GM18861 (cell line): ENCODE results near the gene ARHGAP15.
A peak's percentile ranks its signal among the peaks of the same experiment; 100 is the strongest.

Experiments used
- ATAC-seq: cut with Tn5 transposase; IDR thresholded peaks from one replicate; pipeline ENCODE4 v1.9.1; 2021; ENCODE audit not compliant: unreplicated experiment

Gene ARHGAP15

DNA sequence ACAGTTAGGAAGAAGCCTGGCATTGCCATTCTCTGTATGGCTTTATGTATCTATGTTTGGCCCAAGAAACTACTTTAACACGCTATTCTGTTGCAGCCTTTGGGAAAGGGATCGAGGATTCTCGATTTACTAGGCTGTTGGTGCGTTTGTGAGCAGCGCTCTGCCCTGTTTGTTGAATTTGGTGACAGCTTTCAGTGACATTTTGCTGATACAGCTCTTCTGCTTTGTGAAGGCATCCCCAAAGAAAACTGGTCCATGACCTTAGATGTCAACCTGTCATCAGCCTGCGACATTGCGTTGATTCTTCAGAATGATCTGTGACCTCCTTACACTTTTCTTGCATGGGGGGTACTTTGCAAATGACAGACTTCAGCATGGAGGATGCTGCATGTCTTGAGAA, 431.5 kb downstream of the ARHGAP15 start:
- no peak for ATAC-seq

DNA sequence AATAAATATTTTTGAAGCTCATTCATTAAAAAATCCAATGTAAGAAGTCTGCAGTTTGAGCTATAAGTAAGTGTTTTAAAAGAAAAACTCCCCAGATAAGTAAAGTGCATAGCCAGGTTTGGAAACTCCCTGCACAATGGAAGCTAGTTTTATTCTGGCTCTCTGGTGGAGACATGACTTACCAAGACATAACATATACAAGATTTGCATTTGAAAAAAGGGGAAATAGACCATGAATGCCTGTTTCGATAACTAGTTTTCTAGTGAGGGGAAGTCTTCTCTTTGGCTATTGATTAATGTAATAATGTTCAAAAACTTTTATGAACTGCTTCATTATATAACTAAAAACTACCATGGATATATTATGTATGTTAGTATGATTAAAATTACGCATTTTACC, 435.2 kb downstream of the ARHGAP15 start:
- ATAC-seq = peak; percentile 99

DNA sequence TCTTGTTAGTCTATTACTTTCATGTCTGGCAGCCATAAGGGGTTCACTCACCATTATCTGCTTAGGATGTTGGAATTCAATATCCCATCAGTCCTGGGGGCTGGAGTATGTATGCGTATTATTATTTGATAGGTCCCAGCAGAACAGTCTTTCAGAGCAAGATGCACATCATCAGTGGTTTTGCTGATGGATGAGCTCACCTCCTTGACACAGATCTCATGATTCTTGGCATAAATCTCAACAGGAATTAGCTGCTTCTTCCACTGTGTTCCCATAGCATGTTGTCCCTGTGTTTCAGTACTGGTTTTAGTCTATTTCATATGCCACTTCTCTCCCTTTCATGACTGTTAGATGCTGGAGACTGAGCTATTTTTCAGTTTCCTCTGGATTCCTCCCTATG, 442.5 kb downstream of the ARHGAP15 start:
- no peak for ATAC-seq

DNA sequence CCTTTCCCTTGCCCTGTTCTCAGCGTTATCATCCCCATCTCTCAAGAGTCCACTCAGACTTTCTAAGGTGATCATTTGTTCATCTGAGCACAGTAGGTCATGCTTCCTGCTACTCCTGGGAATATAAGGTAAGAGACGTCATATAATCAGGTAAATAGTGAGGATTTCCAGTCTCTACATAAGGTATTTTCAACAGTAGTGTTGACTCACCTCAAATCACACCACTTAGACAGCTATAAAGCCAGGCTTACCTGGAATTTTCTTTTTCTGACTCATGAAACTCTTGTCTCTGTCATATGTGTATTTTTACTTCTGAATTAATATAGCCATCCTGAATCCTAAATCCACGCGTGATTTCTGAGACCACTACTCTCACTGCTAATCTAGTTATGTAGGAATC, 443.2 kb downstream of the ARHGAP15 start:
- no peak for ATAC-seq

DNA sequence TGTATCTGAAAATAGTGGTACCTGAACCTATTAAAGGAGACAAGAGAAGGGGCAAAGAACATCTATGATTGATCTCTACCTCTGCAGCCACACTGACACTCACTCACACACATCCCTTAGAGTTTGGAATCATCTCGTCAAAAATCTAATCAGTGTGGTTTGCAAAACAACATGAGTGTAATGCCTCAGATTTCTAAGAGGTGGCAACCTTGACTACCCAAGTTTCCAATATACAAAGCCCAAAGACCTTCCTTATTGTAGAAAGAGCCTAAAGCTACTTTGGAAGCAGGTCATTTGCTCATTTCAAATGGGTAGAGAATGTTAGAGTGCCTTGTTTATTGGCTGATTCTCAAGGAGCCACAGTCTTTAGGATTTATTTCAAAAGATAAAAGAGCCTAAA, 444.9 kb downstream of the ARHGAP15 start:
- no peak for ATAC-seq

DNA sequence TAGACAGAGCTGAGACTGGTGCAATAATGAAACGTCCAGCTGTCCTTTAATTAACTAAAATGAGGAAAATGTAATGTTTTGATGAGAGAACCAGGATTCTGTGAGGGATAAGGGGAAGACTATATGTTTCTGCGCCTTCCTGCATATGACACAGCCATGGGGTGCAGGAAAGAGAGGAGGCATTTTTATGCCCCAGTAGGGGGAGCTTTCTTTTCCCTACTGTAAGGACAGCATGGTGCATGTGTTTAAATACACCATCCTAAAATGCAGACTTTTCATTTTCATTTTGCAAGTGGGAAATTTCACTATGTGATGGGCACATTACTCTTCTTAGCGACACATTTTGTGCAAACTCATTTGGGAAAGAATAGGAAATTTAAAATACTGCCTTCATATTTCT, 446.1 kb downstream of the ARHGAP15 start:
- ATAC-seq = no peak

DNA sequence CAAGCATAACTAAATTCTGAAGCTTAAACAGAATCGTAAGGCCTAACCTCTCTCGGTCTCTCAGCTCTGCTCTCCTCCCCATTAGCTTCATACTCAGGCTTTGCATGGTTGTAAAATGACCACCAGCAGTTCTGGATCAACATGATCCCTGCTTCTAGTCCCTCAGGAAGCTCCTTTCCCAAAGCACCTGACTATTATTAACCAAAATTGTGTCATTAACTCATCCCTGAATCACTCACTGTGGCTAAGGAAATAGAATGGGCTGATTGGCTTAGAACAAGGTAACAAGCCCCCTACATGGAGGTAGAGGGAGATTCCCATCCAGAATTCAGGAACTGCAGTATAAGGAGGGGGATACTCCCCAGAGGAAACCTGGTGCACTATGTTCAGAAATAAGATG, 448.3 kb downstream of the ARHGAP15 start:
- ATAC-seq = no peak

DNA sequence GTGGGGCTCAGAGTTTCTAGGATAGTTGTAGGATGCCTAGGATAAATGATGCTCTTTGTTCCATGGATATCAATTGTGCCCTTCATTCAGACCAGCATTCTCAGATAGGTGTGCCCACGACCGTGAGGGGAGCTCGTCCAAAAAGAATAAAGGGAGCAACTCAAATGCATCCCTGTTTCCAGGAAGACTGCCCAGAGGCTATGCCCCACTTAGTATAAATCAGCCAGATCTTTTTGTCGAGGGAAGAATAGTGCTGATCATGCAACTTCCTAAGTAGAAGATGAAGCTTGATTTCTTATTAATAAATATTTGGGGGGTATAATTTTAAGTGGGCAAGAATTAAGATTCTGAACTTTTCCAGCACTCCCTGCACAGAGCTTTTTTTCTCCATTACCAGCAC, 450.2 kb downstream of the ARHGAP15 start:
- no peak for ATAC-seq

DNA sequence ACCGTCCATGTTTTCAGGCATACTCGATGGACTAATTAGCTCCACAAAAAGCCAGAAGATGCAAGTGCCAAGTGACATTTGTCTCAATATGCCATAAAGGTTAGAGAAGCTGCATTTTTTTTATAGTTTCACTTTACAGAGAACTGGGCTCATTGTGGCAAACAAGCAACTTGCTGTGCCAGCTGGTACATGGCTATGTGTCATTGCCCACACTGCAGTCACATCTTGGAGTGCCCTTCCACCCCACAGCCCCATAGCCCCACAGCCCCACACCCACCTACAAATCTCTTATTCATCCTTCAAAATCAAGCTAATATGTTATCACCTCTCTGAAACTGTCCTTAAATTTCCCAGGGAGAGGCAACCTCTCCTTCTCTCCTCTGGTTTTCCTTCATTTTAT, 451.9 kb downstream of the ARHGAP15 start:
- no peak for ATAC-seq

DNA sequence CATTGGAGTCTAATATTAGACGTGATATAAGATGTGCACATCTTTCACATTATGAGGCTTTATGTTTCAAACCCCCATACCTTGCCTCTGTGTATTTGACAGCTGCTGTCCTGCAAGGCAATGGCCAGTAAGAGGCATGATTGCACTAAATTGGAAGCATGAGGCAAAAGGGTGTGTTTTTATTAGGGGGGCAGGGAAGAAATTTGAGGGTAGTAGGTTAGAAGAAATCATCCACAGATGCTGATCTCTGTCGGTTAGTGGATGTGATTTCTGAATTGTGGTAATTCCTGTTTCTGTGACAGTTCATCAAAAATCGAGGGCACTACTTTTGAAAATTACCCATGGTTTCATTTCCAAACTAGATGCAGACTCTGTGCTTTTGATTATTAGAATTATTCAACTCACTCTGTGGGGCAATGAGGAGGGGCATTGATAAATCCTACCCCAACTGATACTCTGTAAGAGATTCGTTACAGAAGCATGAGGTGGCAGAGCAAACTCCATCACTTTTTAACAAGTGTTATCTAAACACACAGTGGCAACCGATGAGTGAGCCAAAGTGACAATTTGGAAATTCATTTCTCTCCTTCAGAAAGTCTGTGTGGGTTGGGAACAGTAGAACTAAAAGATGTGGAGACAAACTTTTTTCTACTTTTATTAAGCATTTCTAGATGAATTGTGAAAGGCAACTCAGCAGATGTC, 453.0 kb downstream of the ARHGAP15 start:
- no peak for ATAC-seq

DNA sequence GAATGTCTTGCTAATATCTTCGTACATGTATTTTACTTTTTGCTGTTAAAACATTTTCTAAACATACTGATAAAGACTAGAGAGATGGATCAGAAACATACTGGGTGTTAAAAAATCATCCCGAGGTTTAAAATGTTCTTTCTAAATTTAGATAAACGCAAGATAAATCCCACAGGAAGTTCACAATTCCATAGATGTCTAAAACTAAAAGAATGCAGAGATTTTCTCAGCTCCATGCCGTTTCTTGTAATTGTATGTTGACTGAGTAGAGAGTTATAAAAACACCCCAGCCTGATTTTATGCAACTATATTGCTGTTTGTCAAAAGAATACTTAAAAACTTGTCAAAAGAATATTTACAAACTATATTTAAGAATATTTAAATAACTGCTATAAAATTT, 455.7 kb downstream of the ARHGAP15 start:
- no peak for ATAC-seq

DNA sequence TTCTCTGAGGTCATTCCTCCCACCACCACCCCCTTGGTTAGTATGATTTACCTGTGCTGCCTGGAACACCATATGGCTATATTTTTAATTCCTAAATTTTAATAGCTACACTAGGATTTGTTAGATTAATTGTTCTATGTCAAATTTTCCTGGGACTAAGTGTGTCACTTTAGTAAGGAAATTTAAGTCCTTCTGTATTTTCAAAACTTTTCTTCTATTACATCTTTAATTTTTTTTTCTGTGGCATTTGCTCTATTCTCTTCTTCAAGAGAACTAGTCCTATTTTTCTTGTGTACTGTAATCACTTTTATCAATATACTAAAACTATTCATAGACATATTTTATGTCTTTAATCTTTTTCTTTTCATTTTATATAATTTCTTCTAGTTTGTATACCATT, 456.9 kb downstream of the ARHGAP15 start:
- no peak for ATAC-seq

DNA sequence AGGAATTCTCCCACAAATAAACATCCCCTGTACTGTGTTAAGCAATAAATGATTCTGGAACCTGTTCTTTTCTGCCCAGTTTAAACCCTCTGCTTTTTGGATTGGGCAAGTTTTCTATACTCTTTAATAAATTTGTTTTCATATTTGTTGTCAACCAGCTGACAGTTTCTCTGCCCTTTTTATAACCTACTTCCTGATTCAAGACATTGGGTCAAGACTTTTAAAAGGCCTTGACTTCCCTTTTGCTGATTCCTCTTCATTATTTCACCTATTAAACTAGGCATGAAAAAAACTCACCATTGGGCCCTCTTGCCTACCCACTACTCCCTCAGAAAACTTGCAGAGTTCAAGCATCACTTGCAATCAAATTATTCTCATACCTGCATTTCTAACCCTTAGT, 459.5 kb downstream of the ARHGAP15 start:
- ATAC-seq = no peak

DNA sequence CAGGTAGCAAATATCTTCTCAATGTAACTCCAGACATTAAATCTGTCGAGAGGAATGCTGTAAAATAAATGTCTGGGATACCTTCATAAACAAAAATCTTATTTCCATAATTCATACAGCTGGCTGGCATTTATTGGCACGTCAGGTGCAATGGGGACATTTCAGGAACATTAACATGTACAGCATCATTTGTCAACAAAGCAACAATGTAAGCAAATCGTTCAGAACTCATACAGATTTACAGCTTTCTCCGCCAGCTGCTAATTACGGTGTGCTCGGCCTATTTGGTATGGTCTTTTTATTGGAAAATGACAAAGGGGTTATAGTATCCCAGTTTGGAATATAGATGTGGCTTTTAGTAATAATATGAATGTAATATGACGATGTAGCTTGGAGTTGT, 464.9 kb downstream of the ARHGAP15 start:
- ATAC-seq = no peak

DNA sequence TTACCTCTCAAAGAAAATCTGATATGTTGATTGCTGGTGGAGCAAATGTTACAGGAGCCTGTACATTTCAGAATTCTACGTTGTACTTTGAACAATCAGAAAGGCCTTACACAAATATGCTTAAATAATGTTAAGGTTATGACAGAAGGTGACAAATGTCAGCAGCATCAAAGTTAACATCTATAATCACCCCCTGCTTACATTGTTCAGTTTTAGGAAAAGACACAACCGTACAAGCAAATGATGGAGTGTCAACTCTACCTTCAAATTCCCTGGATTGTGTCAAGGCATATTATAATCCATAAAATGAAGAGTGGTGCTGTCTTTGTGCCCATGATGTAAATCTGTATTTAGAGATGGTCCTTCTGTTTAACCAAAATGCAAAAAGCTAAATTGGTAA, 465.5 kb downstream of the ARHGAP15 start:
- no peak for ATAC-seq

DNA sequence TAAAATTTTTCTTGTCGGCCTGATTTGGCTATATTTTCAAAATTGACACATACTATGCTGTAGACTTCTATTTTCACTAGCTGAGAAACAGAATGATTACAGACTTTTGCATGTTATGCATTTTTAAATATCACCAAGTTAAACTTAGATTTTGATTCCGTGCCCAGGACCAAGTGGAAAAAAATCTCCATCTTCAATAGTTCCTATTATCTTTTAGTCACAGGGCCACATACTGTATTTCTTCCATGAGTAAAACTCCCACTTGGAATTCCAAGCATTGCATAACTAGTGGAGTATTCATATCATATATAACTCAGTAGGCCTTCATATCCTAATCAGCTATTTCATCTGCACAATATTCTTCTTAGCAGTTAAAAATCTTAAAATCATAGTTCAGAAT, 470.9 kb downstream of the ARHGAP15 start:
- ATAC-seq = no peak

DNA sequence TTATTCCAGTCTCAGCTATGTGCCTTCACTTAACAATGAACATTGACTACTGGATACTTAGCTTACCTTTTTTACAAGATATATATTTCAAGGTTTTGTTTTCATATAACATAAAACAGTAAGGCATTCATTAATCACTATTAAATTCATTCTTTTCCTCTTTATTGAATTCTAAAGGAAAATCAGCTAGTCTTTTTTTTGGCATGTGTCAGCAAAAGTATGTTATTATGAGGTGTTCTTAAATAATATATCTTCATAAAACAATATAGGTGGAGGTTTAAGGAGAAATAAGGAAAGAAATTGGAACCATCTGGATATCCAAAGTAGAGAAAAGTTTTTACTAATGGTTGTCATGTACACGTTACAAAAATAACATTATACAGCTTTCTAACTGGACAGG, 472.6 kb downstream of the ARHGAP15 start:
- no peak for ATAC-seq

DNA sequence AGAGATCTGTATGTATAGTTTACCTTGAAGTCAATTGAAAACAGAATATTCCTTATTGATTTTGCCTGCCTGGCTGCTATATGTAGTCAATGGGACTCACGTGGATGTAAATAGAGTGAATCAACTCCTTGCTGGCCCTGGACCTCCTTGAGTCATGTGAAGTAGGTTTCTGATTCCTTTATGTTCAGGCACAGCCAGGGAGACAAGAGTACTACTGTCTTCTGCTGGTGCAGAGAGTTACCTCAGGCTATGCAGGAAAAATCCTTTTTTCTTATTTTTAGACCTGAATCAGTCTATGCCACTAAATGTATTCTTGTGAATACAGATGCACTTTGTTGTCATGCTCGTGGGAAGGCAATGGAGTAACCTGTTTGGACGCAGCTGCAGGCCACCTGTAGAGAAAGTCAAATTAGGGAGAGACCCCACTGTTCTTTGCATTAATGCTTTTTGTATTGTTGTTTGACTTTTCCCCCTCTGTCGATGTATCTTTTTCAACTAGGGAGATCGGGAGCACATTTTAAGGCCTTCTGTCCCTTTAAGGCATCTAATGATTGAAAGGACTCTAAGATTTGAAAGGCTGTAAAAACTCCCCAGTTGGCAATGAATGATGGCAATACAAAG, 473.9 kb downstream of the ARHGAP15 start:
- no peak for ATAC-seq

DNA sequence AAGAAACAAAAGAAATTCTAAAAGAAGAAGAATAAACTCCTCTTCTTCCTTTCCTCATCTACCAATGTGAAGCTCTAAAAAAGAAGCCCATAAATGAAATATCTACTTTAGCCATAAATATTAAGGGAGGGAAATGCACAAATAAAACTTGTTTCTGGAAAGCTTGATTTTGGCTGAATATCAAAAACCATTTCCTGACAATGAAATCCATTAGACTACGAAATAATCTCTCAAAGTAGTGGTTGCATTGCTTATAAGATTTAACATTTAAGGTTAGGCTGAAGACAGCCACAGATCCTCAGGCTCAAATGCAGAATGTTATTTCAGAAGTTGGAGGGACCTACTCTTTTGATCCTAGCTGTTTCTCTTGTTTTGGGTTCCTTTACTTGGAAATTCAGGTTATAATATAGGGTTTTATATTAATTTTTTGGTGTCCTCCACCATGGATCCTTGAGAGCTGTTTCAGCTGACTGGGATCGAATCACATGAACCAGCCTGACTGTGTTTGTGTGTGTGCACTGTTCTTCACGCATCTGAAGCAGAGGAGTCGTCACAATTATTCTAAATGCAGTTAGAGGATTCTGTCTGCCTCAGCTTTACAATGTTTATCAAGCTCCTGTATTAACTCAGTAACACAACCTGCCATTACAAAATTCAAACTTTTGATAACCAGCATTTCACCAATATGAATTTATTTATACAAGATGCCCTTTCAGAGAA, 474.8 kb downstream of the ARHGAP15 start:
- ATAC-seq = no peak

DNA sequence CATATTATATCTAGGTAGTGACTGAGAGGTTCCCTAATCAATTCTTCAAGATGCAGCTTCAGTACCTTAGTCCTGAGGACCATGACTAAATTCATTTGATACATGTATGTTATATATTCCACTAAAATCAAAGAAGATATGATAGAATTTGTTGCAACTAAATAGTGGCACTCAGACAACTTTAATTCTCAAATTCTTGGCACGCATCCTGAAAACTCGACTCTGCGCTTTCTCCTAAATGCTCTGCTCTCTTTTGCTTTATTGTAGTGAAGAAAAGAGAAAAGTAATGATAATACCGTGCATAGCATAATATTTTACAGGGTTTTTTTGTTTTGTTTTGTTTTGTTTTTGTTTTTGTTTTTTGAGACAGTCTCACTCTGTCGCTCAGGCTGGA, 475.3 kb downstream of the ARHGAP15 start:
- no peak for ATAC-seq

DNA sequence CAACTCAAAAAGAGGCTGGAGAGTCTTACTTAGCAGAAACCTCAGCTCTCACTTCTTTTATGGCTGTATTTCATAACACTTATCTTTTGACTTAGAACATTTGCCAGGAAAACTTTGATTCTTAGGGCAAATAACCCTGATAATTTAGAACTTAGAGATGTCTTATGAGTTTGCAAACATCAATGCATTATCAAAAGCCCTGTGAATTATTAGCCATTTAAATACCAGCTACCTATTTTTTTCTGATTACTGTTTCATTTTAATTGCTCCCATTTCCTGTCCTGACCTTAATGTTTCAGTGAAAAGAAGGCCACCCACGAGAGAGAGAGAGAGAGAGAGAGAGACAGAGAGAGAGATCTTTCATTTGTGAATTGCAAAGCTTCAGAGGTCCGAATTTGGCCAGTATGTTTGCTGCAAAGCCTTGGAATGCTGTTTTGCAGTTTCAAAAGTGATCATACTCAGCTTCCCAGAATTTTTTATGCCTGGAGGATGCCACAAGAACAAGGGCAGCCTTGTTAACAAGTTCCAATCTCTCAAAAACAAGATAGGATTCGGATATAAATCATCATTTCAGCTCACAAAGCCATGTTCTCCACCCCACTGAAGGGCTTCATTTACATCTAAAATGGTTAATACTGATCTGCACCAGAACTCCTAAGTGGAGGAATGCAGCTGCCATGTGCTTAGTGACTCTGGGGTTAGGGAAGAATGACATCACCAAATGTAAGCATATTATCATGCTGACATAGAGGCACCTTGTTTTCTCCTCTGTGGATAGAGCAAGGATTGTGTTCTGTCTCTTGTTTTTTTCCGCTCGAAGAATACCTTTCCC, 478.2 kb downstream of the ARHGAP15 start:
- ATAC-seq = no peak

DNA sequence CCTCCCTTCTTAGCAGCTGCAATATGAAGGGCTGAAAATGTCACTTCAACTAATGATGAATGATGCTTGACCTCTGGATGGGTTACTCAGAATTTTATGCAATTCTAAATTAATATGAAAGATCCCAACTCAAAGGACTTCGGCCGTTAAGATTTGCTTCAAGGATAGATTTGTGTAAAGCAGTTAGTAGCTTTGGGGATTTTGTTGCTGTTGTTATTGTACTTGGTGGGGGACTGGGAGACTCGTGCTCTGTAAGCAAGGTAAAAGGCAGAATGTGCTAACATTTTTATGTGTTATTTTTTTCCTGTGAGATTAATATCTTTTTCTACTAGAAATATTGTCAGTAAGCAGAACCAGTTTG, 478.8 kb downstream of the ARHGAP15 start:
- no peak for ATAC-seq
